Esophagus muscularis mucosa (tissue), 4 donors: Measurements from ENCODE around the gene SRSF6.

Experiments used
- CTCF ChIP-seq, 3 experiments: fragments of 200-600 bp in 2 of 3; fragments of 450-650 bp in 1 of 3; sonication (generic) in 2 of 3; IDR thresholded peaks; one replicate each; pipeline ENCODE4 v1.5.1; 2017 to 2019; ENCODE audit warnings: antibody characterized with exemption in 3 of 3, mild to moderate bottlenecking in 2 of 3, moderate library complexity in 1 of 3
- EP300 ChIP-seq: sonication (generic); formaldehyde crosslinking; IDR thresholded peaks from one replicate; pipeline ENCODE4 v1.6.1; 2017; ENCODE audit warnings: antibody characterized with exemption
- POLR2A ChIP-seq: fragments of 450-650 bp; IDR thresholded peaks from one replicate; pipeline ENCODE4 v1.6.1; 2017; ENCODE audit warnings: antibody characterized with exemption, moderate library complexity, mild to moderate bottlenecking, low read depth
- POLR2AphosphoS5 ChIP-seq, 2 donors: sonication (generic); formaldehyde crosslinking; IDR thresholded peaks; one replicate each; pipeline ENCODE4 v1.6.1; 2017; ENCODE audit warnings: antibody characterized with exemption in 2 of 2

GRCh38 chr20:43490038-43490437 is 32.3 kb downstream of the SRSF6 start:
- no peak for TF ChIP-seq CTCF (IDR thresholded peaks at IDR 0.05)
- no peak for TF ChIP-seq EP300
- TF ChIP-seq POLR2A, result no peak
- no peak for TF ChIP-seq POLR2AphosphoS5 (IDR thresholded peaks at IDR 0.05)
